K562 (cell line): ENCODE results near the gene STX18. TPM values are rescaled to one million over a fixed set of nuclear protein-coding genes. Genes with fewer than 3 reads are reported as not detected.
A peak's percentile ranks its signal among the peaks of the same experiment; 100 is the strongest.

Source experiments
- ATAC-seq: fragments of 200-7000 bp; cut with Tn5 transposase; 3 replicates; pipeline ENCODE4 v1.9.1; 2020; ENCODE audit warnings: moderate library complexity
- BruUV-seq: library from RNA; stranded (reverse); fragments of 400-500 nt; replicated peaks from 2 replicates; lab custom pipeline; 2021; lab: Mats Ljungman, UMichigan
- CTCF ChIA-PET: fragments of 300-600 bp; formaldehyde crosslinking; extraction: SDS; loops from one replicate; lab custom pipeline; 2021; ENCODE audit warnings: low intra/inter-chr PET ratio; lab: Yijun Ruan, JAX
- POLR2A ChIA-PET: fragments of 300-600, 350-650 bp; sonication (Branson Sonifier 250); formaldehyde crosslinking; extraction: SDS; loops from one replicate; lab custom pipeline; 2021; ENCODE audit warnings: antibody characterized with exemption, inconsistent platforms; lab: Yijun Ruan, JAX
- DNase-seq, 4 experiments: peaks; one replicate each; pipeline versions ENCODE4 v3.0.0 to v3.0.0-alpha.2; 2011 to 2018; ENCODE audit warnings: low spot score in 3 of 4, mixed read lengths in 3 of 4; ENCODE audit errors: extremely low read depth in 1 of 4
- FAIRE-seq: peaks from 2 replicates; lab custom pipeline; 2011; peaks lifted over from hg19 to GRCh38; lab: Jason Lieb, UNC
- H2AFZ ChIP-seq: 2 replicates; pipeline ENCODE4 v1.6.0; 2011; ENCODE audit warnings: low read depth, low read length, control low read depth, inconsistent platforms
- H3K27ac ChIP-seq: fragments of 200-600 bp; 3 replicates; pipeline ENCODE4 v1.8.0; 2011; ENCODE audit warnings: low read depth, mild to moderate bottlenecking, control low read depth, inconsistent platforms, low read length, moderate library complexity, mixed read lengths; ENCODE audit errors: extremely low read depth
- H3K27me3 ChIP-seq, 2 experiments: fragments of 300-600 bp in 1 of 2; 2 replicates in 1 of 2; 3 replicates in 1 of 2; pipeline versions ENCODE4 v1.6.0 to v1.8.0; 2011; ENCODE audit warnings: inconsistent platforms in 2 of 2, low read length in 2 of 2, mild to moderate bottlenecking in 1 of 2, mixed read lengths in 1 of 2, moderate library complexity in 1 of 2; ENCODE audit not compliant: control insufficient read depth in 2 of 2, insufficient read depth in 2 of 2
- H3K36me3 ChIP-seq: fragments of 300-600 bp; 3 replicates; pipeline ENCODE4 v1.8.0; 2011; ENCODE audit warnings: mild to moderate bottlenecking, low read length, inconsistent platforms; ENCODE audit not compliant: control insufficient read depth, insufficient read depth
- H3K4me1 ChIP-seq, 2 experiments: fragments of 200-600 bp in 1 of 2; replicated peaks in 1 of 2; 2 replicates in 1 of 2; 3 replicates in 1 of 2; pipeline versions ENCODE4 v1.5.1 to v1.8.0; 2011; ENCODE audit warnings: inconsistent platforms in 2 of 2, low read length in 2 of 2, mild to moderate bottlenecking in 1 of 2, mixed read lengths in 1 of 2, moderate library complexity in 1 of 2; ENCODE audit not compliant: control insufficient read depth in 2 of 2, insufficient read depth in 2 of 2
- H3K4me2 ChIP-seq: 2 replicates; pipeline ENCODE4 v1.6.1; 2011; ENCODE audit warnings: low read length, control low read depth, inconsistent platforms, mixed read lengths; ENCODE audit not compliant: insufficient read depth
- H3K4me3 ChIP-seq: fragments of 200-600 bp; sonication (generic), shearing (Covaris generic); 2 replicates; pipeline ENCODE4 v1.5.1; 2016; ENCODE audit warnings: control low read depth, inconsistent platforms
- H3K79me2 ChIP-seq: fragments of 200-600 bp; 3 replicates; pipeline ENCODE4 v1.8.0; 2011; ENCODE audit warnings: low read length, inconsistent platforms; ENCODE audit not compliant: control insufficient read depth, insufficient read depth
- H3K9ac ChIP-seq, 2 experiments: 2 replicates each; pipeline versions ENCODE4 v1.6.0 to v1.6.1; 2011; ENCODE audit warnings: low read depth in 2 of 2, low read length in 2 of 2, control low read depth in 1 of 2, inconsistent platforms in 1 of 2, mild to moderate bottlenecking in 1 of 2, mixed read lengths in 1 of 2; ENCODE audit not compliant: insufficient read depth in 1 of 2
- H3K9me1 ChIP-seq: one replicate; pipeline ENCODE4 v1.6.0; 2011; ENCODE audit warnings: inconsistent platforms, mild to moderate bottlenecking, low read length, moderate library complexity; ENCODE audit not compliant: control insufficient read depth, insufficient read depth
- H3K9me3 ChIP-seq: replicated peaks from 2 replicates; pipeline ENCODE4 v1.5.1; 2011; ENCODE audit warnings: low read depth, low read length, inconsistent platforms; ENCODE audit not compliant: control insufficient read depth, insufficient read depth
- H4K20me1 ChIP-seq: replicated peaks from 2 replicates; pipeline ENCODE4 v1.6.1; 2011; ENCODE audit warnings: low read length, inconsistent platforms, mixed read lengths; ENCODE audit not compliant: control insufficient read depth, insufficient read depth
- CSDE1 ChIP-seq, 2 experiments: fragments of 450-650 bp; IDR thresholded peaks; 2 replicates each; pipeline ENCODE4 v1.6.1; 2016; ENCODE audit warnings: mild to moderate bottlenecking in 1 of 2
- FOXK1 ChIP-seq: sonication (generic); formaldehyde crosslinking; IDR thresholded peaks from 2 replicates; pipeline ENCODE4 v1.8.0; 2022; ENCODE audit warnings: missing genetic modification reagents, mild to moderate bottlenecking, borderline replicate concordance
- HINFP ChIP-seq: fragments of 450-650 bp; conservative IDR thresholded peaks from 2 replicates; pipeline ENCODE4 v1.6.1; 2016; ENCODE audit warnings: missing genetic modification characterization, low read depth, mild to moderate bottlenecking, control low read depth, missing compliant biosample characterization
- KLF10 ChIP-seq: fragments of 250-450 bp; sonication (Bioruptor Pico); IDR thresholded peaks from 2 replicates; pipeline ENCODE4 v1.6.1; 2021; ENCODE audit warnings: matching md5 sums
- NBN ChIP-seq: fragments of 450-650 bp; IDR thresholded peaks from 2 replicates; pipeline ENCODE4 v1.6.1; 2016; ENCODE audit warnings: low read depth, mild to moderate bottlenecking
- PTBP1 ChIP-seq: fragments of 200-400 bp; formaldehyde crosslinking; IDR thresholded peaks from 2 replicates; pipeline ENCODE4 v1.6.1; 2017; ENCODE audit warnings: low read depth, low read length
- RBM25 ChIP-seq: fragments of 200-400 bp; formaldehyde crosslinking; IDR thresholded peaks from 2 replicates; pipeline ENCODE4 v1.6.1; 2018; ENCODE audit warnings: low read length, low read depth, moderate library complexity; ENCODE audit not compliant: severe bottlenecking
- TCF15 ChIP-seq: fragments of 250-450 bp; sonication (Bioruptor Pico); IDR thresholded peaks from 2 replicates; pipeline ENCODE4 v1.8.0; 2022; ENCODE audit warnings: moderate library complexity, mild to moderate bottlenecking, inconsistent platforms
- ZMIZ1 ChIP-seq, 2 experiments: fragments of 150-350 bp in 1 of 2; IDR thresholded peaks; 2 replicates each; pipeline ENCODE4 v1.6.1; 2012 to 2016; ENCODE audit warnings: low read depth in 2 of 2, low read length in 2 of 2, mild to moderate bottlenecking in 1 of 2, moderate library complexity in 1 of 2
- ZNF146 ChIP-seq: IDR thresholded peaks from one replicate; pipeline ENCODE4 v1.6.1; 2018; ENCODE audit warnings: missing compliant biosample characterization; ENCODE audit not compliant: unreplicated experiment
- ZNF561 ChIP-seq: fragments of 450-650 bp; formaldehyde crosslinking; conservative IDR thresholded peaks from 2 replicates; pipeline ENCODE4 v1.4.0; 2020; ENCODE audit warnings: mild to moderate bottlenecking, moderate library complexity
- WGBS: fragments of 100-300 bp; shearing (Covaris generic); methylation state at CpG from one replicate; pipeline ENCODE4 v1.1.6; 2016; ENCODE audit warnings: low coverage, mixed read lengths; ENCODE audit not compliant: insufficient coverage; ENCODE audit errors: missing lambda C conversion rate; 5-methylcytosine and 5-hydroxymethylcytosine counted together
- in situ Hi-C: fragments of 300-500 bp; cut with MboI; formaldehyde crosslinking; loops from 4 replicates; pipeline ENCODE4 v1.15.0; 2018; ENCODE audit warnings: inconsistent platforms, mixed read lengths
- intact Hi-C: fragments of 100-400 bp; cut with micrococcal nuclease; formaldehyde crosslinking; loops from 2 replicates; pipeline ENCODE4 v1.14.2; 2022
- polyA plus RNA-seq, 8 experiments: library from polyadenylated mRNA; depleted of rRNA in 4 of 8; stranded (reverse) in 5 of 8; unstranded in 3 of 8; fragments of >200 nt; fragmentation: Nextera tagmentation in 2 of 8; fragmentation: Illumina TruSeq in 1 of 8; extraction: Ambion mirVana in 2 of 8; extraction: Trizol in 1 of 8; gene quantifications; 2 replicates each; pipeline versions ENCODE4 v1.2.1 to v1.2.3, GENCODE V29; 2011 to 2014; ENCODE audit warnings: inconsistent platforms in 1 of 8, missing spikeins in 1 of 8
- total RNA-seq, 7 experiments: library from RNA; depleted of rRNA in 6 of 7; stranded (reverse); fragments of >200 nt in 6 of 7; fragmentation: Illumina TruSeq in 2 of 7; extraction: Trizol in 2 of 7; gene quantifications; 2 replicates each; pipeline versions ENCODE4 v1.2.1 to v1.2.3, GENCODE V29; 2011 to 2021; ENCODE audit warnings: low replicate concordance in 1 of 7

Gene STX18
- total and polyA plus RNA-seq, 9 of the 15 experiments (the other 6 are each of a cell fraction or from before 2014, with no cell fraction given): 6.2 to 41.7 (median 22.7) TPM

- H3K79me2 ChIP-seq: no peaks in the 10 kb centered on the region
- no TSS peak for BruUV-seq
Observed at GRCh38 chr4:4398430-4398829, 143.4 kb downstream of the STX18 start.

More at GRCh38 chr4:4398430-4398829, 143.4 kb downstream of the STX18 start:
- FAIRE-seq (no peak), ATAC-seq (no peak), DNase-seq (no peak)
- Histone ChIP-seq H3K4me3 (no peak overlapping the region), H2AFZ (no peak overlapping the region), H4K20me1 (0 out of 2 replicates have a peak, but pooled peaks cover 8% of the 10 kb centered on the region), H3K9me1 (no peaks in the 10 kb centered on the region), H3K36me3 (no peaks in the 10 kb centered on the region), H3K4me2 (no peak overlapping the region), H3K9ac (no peak overlapping the region), H3K27ac (no peak overlapping the region), H3K9me3 (no peaks in the 10 kb centered on the region), H3K27me3 (peaks cover 28 to 65% of the 10 kb centered on the region in 2 experiments), H3K4me1 (0 out of 5 replicates have a peak, but pooled peaks cover 0 to 8% of the 10 kb centered on the region in 2 experiments)
- ChIA-PET CTCF (no interaction called here), POLR2A (interaction anchor here (0.6 kb wide), 1 partner anchor 134 kb away, joined by 4 read pairs; no protein-coding TSS in a partner anchor)
- TF ChIP-seq ZNF146 (peak; percentile 94), ZNF561 (no peak), NBN (no peak), CSDE1 (IDR thresholded peaks at IDR 0.05) (no peak), ZMIZ1 (IDR thresholded peaks at IDR 0.05; ENCODE audit: low read depth in 2 of 2, low read length in 2 of 2) (no peak), FOXK1 (no peak), HINFP (tag) (no peak), TCF15 (CRISPR knock-in tag) (no peak), KLF10 (CRISPR knock-in tag) (no peak), PTBP1 (no peak), RBM25 (peak; percentile 66)
- intact Hi-C loops: no loop called here
- in situ Hi-C loops: no loop called here
- WGBS: 26% methylated on average over 4 of the region's 4 CpGs
